Trophoblast cell (in vitro differentiated cells and primary cell): ENCODE data around the gene WNT1.

Source experiments
- DNase-seq, 2 donors: peaks; one replicate each; pipeline ENCODE4 v3.0.0-alpha.2; 2016
- H2AFZ ChIP-seq: 2 replicates; pipeline ENCODE4 v1.6.1; 2013; ENCODE audit warnings: low read length, moderate library complexity, mild to moderate bottlenecking; ENCODE audit not compliant: insufficient read depth, poor library complexity
- H2AK5ac ChIP-seq: 2 replicates; pipeline ENCODE4 v1.6.1; 2013; ENCODE audit warnings: mild to moderate bottlenecking, low read length
- H2BK120ac ChIP-seq: 2 replicates; pipeline ENCODE4 v1.6.1; 2013; ENCODE audit warnings: low read length, mild to moderate bottlenecking, moderate library complexity; ENCODE audit not compliant: insufficient read depth, poor library complexity
- H2BK12ac ChIP-seq: 2 replicates; pipeline ENCODE4 v1.6.1; 2013; ENCODE audit warnings: mild to moderate bottlenecking, low read length, moderate library complexity
- H2BK5ac ChIP-seq: 2 replicates; pipeline ENCODE4 v1.6.1; 2013; ENCODE audit warnings: low read length, low read depth, moderate library complexity, mild to moderate bottlenecking; ENCODE audit not compliant: poor library complexity
- H3K14ac ChIP-seq: 2 replicates; pipeline ENCODE4 v1.6.1; 2013; ENCODE audit warnings: mild to moderate bottlenecking, low read length
- H3K18ac ChIP-seq: 2 replicates; pipeline ENCODE4 v1.6.1; 2013; ENCODE audit warnings: mild to moderate bottlenecking, low read length
- H3K23ac ChIP-seq: 2 replicates; pipeline ENCODE4 v1.6.1; 2013; ENCODE audit warnings: low read length
- H3K27ac ChIP-seq: 2 replicates; pipeline ENCODE4 v1.5.1; 2013; ENCODE audit warnings: low read depth, mild to moderate bottlenecking, inconsistent platforms, low read length, moderate library complexity
- H3K27me3 ChIP-seq: 2 replicates; pipeline ENCODE4 v1.6.1; 2013; ENCODE audit warnings: inconsistent platforms, mild to moderate bottlenecking, low read length, moderate library complexity; ENCODE audit not compliant: insufficient read depth
- H3K36me3 ChIP-seq, 2 experiments: 1 replicate in 1 of 2; 2 replicates in 1 of 2; pipeline ENCODE4 v1.6.1; 2013; ENCODE audit warnings: low read length in 2 of 2, mild to moderate bottlenecking in 2 of 2, moderate library complexity in 1 of 2; ENCODE audit not compliant: insufficient read depth in 2 of 2, control insufficient read depth in 1 of 2
- H3K4ac ChIP-seq: 2 replicates; pipeline ENCODE4 v1.6.1; 2013; ENCODE audit warnings: low read depth, mild to moderate bottlenecking, low read length, moderate library complexity
- H3K4me1 ChIP-seq, 2 experiments: 1 replicate in 1 of 2; 2 replicates in 1 of 2; pipeline ENCODE4 v1.6.1; 2013; ENCODE audit warnings: low read length in 2 of 2, mild to moderate bottlenecking in 2 of 2, moderate library complexity in 1 of 2; ENCODE audit not compliant: insufficient read depth in 2 of 2, control insufficient read depth in 1 of 2
- H3K4me2 ChIP-seq: 2 replicates; pipeline ENCODE4 v1.6.1; 2013; ENCODE audit warnings: inconsistent platforms, mild to moderate bottlenecking, low read length, moderate library complexity
- H3K4me3 ChIP-seq: 2 replicates; pipeline ENCODE4 v1.5.1; 2013; ENCODE audit warnings: mild to moderate bottlenecking, low read depth, low read length, inconsistent platforms
- H3K79me1 ChIP-seq: one replicate; pipeline ENCODE4 v1.6.1; 2013; ENCODE audit warnings: low read length
- H3K79me2 ChIP-seq: 2 replicates; pipeline ENCODE4 v1.6.1; 2013; ENCODE audit warnings: low read length, mild to moderate bottlenecking; ENCODE audit not compliant: control insufficient read depth, insufficient read depth, poor library complexity
- H3K9ac ChIP-seq: 2 replicates; pipeline ENCODE4 v1.6.1; 2013; ENCODE audit warnings: mild to moderate bottlenecking, low read length
- H3K9me3 ChIP-seq: 2 replicates; pipeline ENCODE4 v1.6.1; 2013; ENCODE audit warnings: low read depth, mild to moderate bottlenecking, control low read depth, inconsistent platforms, low read length; ENCODE audit not compliant: insufficient read depth
- H4K12ac ChIP-seq: 2 replicates; pipeline ENCODE4 v1.6.1; 2013; ENCODE audit warnings: low read depth, mild to moderate bottlenecking, low read length, moderate library complexity
- H4K8ac ChIP-seq: 2 replicates; pipeline ENCODE4 v1.6.1; 2013; ENCODE audit warnings: low read depth, mild to moderate bottlenecking, low read length, moderate library complexity
- H4K91ac ChIP-seq: one replicate; pipeline ENCODE4 v1.6.1; 2013; ENCODE audit warnings: low read depth, mild to moderate bottlenecking, low read length, moderate library complexity
- WGBS: extraction: QIAGEN DNeasy Blood & Tissue Kit; methylation state at CpG from one replicate; pipeline ENCODE4 v1.1.7; 2013; ENCODE audit warnings: missing lambda C conversion rate; ENCODE audit not compliant: insufficient read length, insufficient coverage; ENCODE audit errors: extremely low coverage; 5-methylcytosine and 5-hydroxymethylcytosine counted together

WNT1 gene

DNA sequence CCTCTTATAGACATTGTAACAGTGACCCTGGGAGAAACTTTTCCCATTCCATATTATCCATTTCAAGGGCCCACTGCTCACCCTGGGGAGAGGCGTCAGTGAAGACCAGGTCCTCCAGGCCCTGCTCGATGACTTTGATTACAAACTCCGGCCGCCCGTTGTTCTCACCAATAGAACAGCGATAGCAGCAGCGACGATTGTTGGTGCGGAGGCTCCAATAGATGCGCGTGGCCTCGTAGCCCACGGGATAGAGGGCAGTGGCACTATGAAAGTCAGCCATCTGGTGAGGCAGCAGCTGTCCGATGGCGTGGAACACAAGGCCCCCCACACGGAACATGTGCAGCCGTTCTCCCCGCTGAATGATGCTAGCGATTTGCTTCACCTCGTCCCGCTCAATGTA lies 48.0 kb downstream of the WNT1 start:
- Histone ChIP-seq H3K79me1 (no peaks in the 10 kb centered on the region), H3K27ac (no peak overlapping the region), H4K91ac (no peak overlapping the region), H3K79me2 (no peaks in the 10 kb centered on the region), H2BK5ac (no peak overlapping the region), H4K12ac (peak overlapping the region; percentile 38), H3K9ac (no peak overlapping the region), H3K4me3 (no peak overlapping the region), H3K4me1 (no peaks in the 10 kb centered on the region), H3K36me3 (peaks cover 77 to 89% of the 10 kb centered on the region in 2 experiments), H3K4ac (no peak overlapping the region), H3K4me2 (no peak overlapping the region), H3K23ac (no peak overlapping the region), H2AFZ (no peak overlapping the region), H3K14ac (no peak overlapping the region), H3K9me3 (no peaks in the 10 kb centered on the region), H4K8ac (no peak overlapping the region), H3K27me3 (no peaks in the 10 kb centered on the region), H2BK120ac (no peak overlapping the region), H2BK12ac (no peak overlapping the region), H3K18ac (no peak overlapping the region), H2AK5ac (no peak overlapping the region)
- no peak for DNase-seq
- WGBS: no CpG with 5 or more reads among the region's 21 CpGs

DNA sequence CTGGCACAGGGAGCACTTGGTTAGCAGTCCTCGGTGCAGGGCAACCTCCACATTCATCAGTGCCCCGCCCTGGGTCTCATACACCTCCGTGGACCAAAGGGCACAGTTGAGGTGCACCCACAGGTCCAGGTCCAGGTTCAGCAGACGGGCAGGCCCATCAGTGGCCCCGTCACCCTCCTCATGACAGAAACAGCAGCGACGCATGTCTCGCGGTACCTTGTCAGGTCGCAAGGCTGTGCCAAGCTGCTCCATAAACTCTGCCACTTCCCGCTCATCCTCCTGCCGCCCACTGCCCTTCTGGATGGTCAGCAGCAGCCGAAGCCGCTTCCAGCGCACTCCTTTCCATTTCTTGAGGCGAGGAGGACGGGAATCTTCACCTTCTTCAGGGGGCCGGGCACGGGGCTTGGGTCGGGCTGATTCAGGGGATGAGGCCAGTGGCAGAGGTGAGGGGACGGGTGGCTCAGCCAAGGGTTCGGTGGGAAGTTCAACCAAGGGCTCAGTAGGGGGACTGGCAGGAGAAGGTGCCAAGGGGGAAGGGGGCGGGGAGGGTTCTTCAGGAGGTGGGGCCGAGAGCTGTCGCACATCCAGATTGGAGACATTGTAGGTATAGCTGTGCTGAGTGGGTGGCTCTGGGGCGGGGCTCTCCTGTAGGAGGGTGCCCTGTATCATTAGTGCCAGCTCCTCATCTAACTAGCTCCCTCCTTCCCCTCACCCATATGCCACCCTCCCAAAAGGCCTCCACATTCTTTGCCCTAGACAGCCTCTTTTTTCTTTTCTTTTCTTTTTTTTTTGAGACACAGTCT lies 48.8 kb downstream of the WNT1 start:
- no peaks in the 10 kb centered on the region for H3K79me1 ChIP-seq
- no peak overlapping the region for H2BK120ac ChIP-seq
- no peaks in the 10 kb centered on the region for H3K27me3 ChIP-seq
- H3K27ac ChIP-seq: no peak overlapping the region
- H2AFZ ChIP-seq: no peak overlapping the region
- DNase-seq: no peak
- no peak overlapping the region for H3K14ac ChIP-seq
- H3K4ac ChIP-seq: no peak overlapping the region
- H3K9ac ChIP-seq: no peak overlapping the region
- H3K18ac ChIP-seq: no peak overlapping the region
- H4K91ac ChIP-seq: no peak overlapping the region
- H3K79me2 ChIP-seq: no peaks in the 10 kb centered on the region
- no CpG with 5 or more reads among the region's 26 CpGs for WGBS
- H3K23ac ChIP-seq: no peak overlapping the region
- no peak overlapping the region for H3K4me2 ChIP-seq
- H2BK12ac ChIP-seq: no peak overlapping the region
- no peak overlapping the region for H2AK5ac ChIP-seq
- H4K12ac ChIP-seq: no peak overlapping the region
- no peak overlapping the region for H4K8ac ChIP-seq
- no peak overlapping the region for H3K4me3 ChIP-seq
- H2BK5ac ChIP-seq: no peak overlapping the region
- peaks cover 77 to 89% of the 10 kb centered on the region in 2 experiments for H3K36me3 ChIP-seq
- no peaks in the 10 kb centered on the region for H3K9me3 ChIP-seq
- H3K4me1 ChIP-seq: no peaks in the 10 kb centered on the region

DNA sequence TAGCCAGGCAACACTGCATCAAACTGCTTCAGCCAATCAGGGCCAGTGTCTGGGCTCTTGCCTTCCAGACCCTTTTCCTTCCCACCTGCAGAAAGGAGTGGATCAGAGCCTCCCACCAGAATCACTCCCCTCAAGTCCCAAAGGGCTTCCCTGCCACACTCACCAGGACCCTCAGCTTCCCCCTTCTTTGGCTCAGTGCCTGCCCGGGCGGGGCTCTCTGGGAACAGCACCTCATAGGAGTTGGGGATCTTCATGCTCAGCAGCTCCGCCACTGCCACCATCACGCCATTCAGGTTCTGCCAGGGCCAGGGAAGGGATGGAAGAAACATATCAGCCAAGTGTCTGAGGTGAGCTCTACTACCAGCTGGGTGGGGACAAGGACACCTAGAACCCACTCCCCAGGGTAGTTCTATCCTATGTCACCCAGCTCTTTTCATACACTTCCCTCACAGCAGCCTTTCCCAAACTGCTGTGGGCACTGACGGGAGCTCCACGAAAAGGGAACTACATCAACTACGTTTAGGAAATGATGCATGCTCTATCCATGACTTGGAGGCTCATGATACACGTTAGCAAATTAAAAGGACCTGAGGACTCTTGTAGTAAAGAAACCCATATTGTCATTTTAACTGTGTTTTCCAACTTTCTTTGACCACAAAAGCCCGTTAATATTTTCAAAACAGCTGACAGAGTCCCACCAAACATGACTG lies 49.9 kb downstream of the WNT1 start:
- Histone ChIP-seq H3K27ac (no peak overlapping the region), H3K9ac (no peak overlapping the region), H3K9me3 (no peaks in the 10 kb centered on the region), H2BK120ac (no peak overlapping the region), H3K79me1 (no peaks in the 10 kb centered on the region), H4K91ac (no peak overlapping the region), H3K27me3 (no peaks in the 10 kb centered on the region), H2BK5ac (no peak overlapping the region), H4K8ac (no peak overlapping the region), H3K79me2 (no peaks in the 10 kb centered on the region), H2BK12ac (no peak overlapping the region), H3K18ac (no peak overlapping the region), H4K12ac (no peak overlapping the region), H2AK5ac (no peak overlapping the region), H3K4me1 (no peaks in the 10 kb centered on the region), H2AFZ (no peak overlapping the region), H3K4ac (no peak overlapping the region), H3K14ac (no peak overlapping the region), H3K4me3 (no peak overlapping the region), H3K36me3 (peaks cover 77 to 89% of the 10 kb centered on the region in 2 experiments), H3K4me2 (no peak overlapping the region), H3K23ac (no peak overlapping the region)
- WGBS: no CpG with 5 or more reads among the region's 9 CpGs
- peak in 1 of 2 donors; percentile 2 for DNase-seq

DNA sequence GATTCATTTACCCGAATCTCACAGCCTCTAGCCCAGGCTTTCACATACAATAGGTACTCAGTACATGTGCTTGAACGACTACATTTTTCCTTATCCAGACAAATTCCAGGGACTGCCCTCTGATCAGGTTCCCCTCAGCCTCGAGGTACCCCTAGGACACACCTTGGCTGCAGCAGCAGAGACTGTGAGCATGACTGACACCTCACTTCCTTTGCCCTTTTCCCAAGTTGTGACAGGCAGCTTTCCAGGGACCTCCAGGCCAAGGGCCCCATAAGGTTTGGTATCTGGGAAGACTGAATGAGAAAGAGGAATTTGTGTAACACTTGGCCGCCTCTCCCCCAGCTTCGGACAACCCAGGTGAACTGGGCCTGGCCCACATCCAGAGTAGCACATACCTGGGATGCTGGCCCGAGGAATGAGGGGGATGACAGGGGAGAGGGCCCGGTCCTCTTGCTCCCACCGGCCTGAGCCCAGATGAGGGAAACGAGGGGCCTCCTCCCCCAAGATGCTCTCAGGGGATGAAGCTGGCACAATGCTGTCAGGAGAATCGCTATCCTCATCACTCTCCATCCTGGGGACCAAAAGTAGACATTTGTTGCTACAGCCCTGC lies 50.6 kb downstream of the WNT1 start:
- Histone ChIP-seq H3K18ac (no peak overlapping the region), H3K27ac (no peak overlapping the region), H3K79me1 (no peaks in the 10 kb centered on the region), H2BK5ac (no peak overlapping the region), H4K91ac (no peak overlapping the region), H2BK120ac (no peak overlapping the region), H2AK5ac (no peak overlapping the region), H3K36me3 (peaks cover 79 to 91% of the 10 kb centered on the region in 2 experiments), H2BK12ac (no peak overlapping the region), H3K4ac (no peak overlapping the region), H3K79me2 (no peaks in the 10 kb centered on the region), H3K14ac (no peak overlapping the region), H3K4me2 (no peak overlapping the region), H3K9me3 (no peaks in the 10 kb centered on the region), H4K8ac (no peak overlapping the region), H2AFZ (no peak overlapping the region), H3K4me1 (no peaks in the 10 kb centered on the region), H3K23ac (no peak overlapping the region), H3K27me3 (no peaks in the 10 kb centered on the region), H3K4me3 (no peak overlapping the region), H4K12ac (no peak overlapping the region), H3K9ac (no peak overlapping the region)
- WGBS: no CpG with 5 or more reads among the region's 10 CpGs
- no peak for DNase-seq
